ENCODE measurements around the gene PLCD4.

GRCh38 chr2:218644721-218645120 is 37.0 kb downstream of the PLCD4 start:
- no peak; the same call in 1 of the 2 replicates for TF ChIP-seq CTCF (IDR thresholded peaks at IDR 0.05; ENCODE audit: low read depth, low read length)
- no peak for TF ChIP-seq EZH2phosphoT487 (IDR thresholded peaks at IDR 0.05; ENCODE audit: low read depth)

Measured in OCI-LY3 (cell line).